ENCODE measurements around the gene SLC1A2.

Gene SLC1A2

DNA sequence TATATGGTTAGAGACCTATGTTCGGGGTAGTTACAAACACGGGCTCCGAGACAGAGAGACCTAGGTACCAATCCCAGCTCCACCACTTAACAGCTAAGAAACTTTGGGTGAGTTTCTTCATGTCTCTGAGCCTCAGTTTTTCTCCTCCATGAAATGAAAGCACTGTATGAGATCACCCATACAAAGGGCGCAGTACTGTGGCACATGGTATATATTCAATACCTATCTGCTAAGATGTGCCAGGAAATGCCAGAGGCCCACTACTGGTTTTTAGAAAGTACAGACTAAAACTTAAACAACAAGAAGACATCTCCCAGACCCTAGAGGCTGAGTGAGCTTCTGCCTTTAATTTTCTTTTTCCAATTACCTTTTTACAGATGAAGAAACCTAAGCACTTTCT lies 69.5 kb downstream of the SLC1A2 start:
- DNase-seq (ENCODE audit: low read depth in 2 of 2), result no peak

- no peak for DNase-seq (ENCODE audit: low read depth in 2 of 2)
Measured at GRCh38 chr11:35348898-35349687, 70.3 kb downstream of the SLC1A2 start.

- no peak for DNase-seq (ENCODE audit: low read depth in 2 of 2)
Measured at GRCh38 chr11:35347921-35348331, 71.4 kb downstream of the SLC1A2 start.

DNA sequence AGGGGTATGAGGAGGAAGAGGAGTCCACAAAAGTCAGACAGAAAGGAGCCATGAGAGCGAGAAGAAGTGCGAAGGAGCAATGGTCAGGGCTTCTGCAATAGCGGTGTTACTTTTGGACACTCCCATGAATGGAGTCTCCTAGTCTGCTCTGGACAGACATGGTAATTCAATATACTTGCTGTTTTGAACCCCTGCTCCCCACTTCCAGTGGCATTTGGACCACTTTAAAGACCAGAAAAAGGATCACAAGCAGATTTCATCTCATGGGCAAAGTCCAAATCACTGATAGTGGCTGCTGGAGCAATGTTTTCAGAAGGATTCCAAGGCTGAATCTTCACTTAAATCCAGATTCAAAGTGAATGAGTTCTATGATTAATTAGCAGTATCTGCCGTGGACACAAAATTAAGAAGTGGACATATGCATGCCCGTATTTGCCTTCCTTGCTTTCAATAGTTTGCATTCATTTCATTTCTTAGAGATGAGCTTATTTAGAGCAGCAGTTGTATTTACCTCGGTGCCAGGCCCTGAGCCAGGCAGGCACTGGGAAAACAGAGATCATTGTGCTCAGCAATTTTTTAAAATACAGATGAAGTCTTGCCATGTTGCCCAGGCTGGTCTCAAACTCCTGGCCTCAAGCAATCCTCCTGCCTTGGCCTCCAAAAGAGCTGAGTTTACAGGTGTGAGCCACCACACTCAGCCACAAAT lies 72.0 kb downstream of the SLC1A2 start:
- no peak for DNase-seq (ENCODE audit: low read depth in 2 of 2)

- DNase-seq (ENCODE audit: low read depth in 2 of 2), result no peak
Measured at GRCh38 chr11:35346472-35347156, 72.7 kb downstream of the SLC1A2 start.

DNA sequence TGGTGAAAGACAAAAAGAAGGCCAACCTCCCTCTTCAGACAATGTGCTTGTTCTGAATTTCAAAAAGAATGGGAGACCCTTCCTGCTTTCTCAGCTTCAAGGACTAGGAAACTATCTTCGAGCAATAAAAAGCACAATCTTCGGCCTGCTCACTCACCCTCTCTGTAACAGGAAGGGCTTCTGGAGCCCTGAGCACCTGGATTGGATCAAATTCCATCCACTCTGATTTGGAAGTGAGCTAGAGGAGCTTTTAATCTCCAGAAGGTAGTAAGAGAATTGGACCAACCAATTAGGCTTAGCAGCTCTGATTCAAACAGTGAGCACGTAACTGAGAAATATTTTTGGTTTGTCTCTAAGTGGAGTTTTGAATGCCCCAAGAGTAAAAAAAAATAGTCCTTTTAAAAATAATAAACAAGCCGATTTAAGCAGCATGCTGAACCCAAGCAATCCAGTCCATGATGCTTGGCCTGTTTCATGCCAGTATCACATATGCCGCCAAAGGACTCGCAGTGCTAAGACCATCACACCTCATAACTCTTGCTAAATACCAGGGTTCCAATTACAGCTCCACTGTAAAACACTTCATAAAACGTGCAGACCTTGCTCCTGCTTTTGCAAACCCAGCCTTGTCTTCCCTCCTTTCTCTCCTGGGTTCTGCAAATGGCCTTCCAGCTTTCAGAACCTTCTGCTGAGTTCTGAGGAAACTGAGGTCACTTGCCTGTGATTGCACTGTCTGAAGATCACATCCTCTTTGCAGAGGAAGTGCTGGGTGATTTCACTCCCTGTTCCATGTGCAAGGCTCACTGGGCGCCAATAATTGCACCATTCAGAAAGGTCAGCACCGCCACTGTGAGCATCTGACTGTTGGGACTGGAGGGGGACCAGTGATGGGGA lies 74.4 kb downstream of the SLC1A2 start:
- no peak for DNase-seq (ENCODE audit: low read depth in 2 of 2)

DNA sequence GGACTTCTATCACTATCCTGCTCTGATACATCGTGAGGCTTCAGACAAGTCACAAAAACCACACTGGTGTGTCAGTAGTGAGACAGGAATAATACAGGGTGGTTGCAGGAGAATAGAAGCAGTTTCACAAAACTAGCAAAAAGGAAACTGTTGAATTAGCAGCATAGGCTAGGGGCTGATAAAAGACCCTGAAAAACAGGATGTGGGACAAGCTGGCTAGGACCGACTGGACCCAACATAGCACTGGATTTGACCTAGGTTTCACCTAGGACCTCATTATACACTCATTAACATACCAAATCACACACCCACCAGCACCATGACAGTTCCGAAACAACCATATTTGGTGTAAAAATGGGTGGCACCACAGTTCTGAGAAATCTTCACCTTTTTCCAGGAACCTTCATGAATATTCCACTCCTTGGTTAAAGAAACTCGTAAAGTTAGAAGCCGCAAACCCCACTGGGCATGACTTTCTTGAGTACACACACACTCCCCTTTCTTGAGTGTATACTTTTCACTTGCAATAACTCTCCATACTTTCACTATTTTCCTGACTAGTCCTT lies 76.2 kb downstream of the SLC1A2 start:
- DNase-seq (ENCODE audit: low read depth in 2 of 2), result no peak

- no peak for DNase-seq (ENCODE audit: low read depth in 2 of 2)
Measured at GRCh38 chr11:35340715-35341114, 78.6 kb downstream of the SLC1A2 start.

DNA sequence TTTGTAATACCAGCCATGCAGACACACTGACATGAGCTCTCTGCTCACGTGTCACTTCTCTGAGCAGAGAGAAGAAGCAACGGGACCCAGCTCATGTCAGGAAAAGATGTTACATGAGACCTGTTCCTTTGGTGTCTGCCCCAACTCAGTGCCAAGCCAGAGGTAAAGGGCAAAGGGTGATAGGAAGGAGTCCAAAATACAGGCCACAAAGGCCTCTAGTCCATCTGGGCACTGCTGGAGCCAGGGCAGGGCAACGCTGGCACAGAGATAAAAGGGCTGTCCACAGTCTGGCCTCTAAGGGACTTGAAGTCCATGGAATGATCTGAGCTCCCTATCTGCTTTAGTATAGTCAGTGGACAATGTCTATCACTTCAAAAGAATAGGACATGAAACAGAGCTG lies 79.3 kb downstream of the SLC1A2 start:
- no peak for DNase-seq (ENCODE audit: low read depth in 2 of 2)

- DNase-seq (ENCODE audit: low read depth in 2 of 2), result no peak
Measured at GRCh38 chr11:35338921-35339320, 80.4 kb downstream of the SLC1A2 start.

- DNase-seq (ENCODE audit: low read depth in 2 of 2), result no peak
Measured at GRCh38 chr11:35337914-35338305, 81.4 kb downstream of the SLC1A2 start.

- no peak for DNase-seq (ENCODE audit: low read depth in 2 of 2)
Measured at GRCh38 chr11:35337136-35337913, 82.0 kb downstream of the SLC1A2 start.

DNA sequence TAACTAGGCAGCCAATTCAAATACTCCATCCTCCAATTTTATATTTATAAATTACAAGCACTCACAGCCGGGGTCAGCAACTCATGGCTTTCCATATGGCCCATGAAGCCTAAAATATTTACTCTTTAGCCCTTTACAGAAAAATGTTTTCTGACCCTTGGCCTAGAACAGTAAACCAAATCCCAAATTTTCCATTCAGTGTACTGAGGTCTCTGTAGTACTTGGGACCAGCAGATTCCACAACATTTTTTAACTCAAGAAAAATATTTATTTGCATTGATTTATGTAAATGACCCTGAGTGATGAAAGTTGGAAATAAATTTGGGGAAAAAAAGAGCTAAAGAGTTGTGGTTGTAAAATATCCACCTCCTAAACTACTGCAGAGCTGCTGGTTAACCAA lies 82.6 kb downstream of the SLC1A2 start:
- no peak for DNase-seq (ENCODE audit: low read depth in 2 of 2)

- no peak for DNase-seq (ENCODE audit: low read depth in 2 of 2)
Measured at GRCh38 chr11:35335226-35335625, 84.1 kb downstream of the SLC1A2 start.

GRCh38 chr11:35334385-35335090 lies 84.8 kb downstream of the SLC1A2 start:
- no peak for DNase-seq (ENCODE audit: low read depth in 2 of 2)

- DNase-seq (ENCODE audit: low read depth in 2 of 2), result no peak
Measured at GRCh38 chr11:35332524-35332923, 86.8 kb downstream of the SLC1A2 start.

- DNase-seq (ENCODE audit: low read depth in 2 of 2), result no peak
Measured at GRCh38 chr11:35330931-35331330, 88.4 kb downstream of the SLC1A2 start.

DNA sequence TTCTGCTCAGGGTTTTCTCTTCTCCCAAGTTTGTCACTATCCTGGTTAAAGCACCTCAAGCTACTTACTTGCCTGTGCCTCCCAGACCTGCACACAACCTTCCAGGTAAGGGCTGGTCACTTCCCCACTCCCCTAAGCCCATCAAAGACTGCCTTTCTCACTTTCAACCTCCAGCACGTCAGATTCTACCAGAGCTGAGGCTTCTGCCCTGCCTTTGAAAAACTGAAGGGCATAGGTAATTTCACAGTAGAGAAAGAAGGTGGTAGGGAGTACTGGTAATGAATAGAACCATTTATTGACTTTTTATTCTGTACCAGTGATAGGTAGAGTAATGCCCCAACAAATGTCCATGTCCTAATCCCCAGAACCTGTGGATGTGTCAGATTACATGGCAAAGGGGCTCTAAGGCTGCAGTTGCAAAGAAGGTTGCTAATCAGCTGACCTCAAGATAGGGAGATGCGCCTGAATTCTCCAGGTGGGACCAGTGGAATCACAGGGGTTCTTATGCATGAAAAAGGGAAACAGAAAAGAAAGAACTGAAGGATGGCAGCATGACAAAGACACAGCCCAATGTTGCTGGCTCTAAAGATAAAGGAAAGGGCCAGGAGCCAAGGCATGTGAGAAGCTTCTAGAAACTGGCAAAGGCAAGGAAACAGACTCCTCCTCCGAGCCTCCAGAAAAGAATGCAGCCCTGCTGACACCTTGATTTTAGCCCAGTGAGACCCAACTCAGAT lies 89.0 kb downstream of the SLC1A2 start:
- no peak for DNase-seq (ENCODE audit: low read depth in 2 of 2)

- no peak for DNase-seq (ENCODE audit: low read depth in 2 of 2)
Measured at GRCh38 chr11:35327829-35328228, 91.5 kb downstream of the SLC1A2 start.
